Naive thymus-derived CD4-positive, alpha-beta T cell (primary cell): ENCODE measurements around the gene NCAPH2. TPM values are rescaled to one million over a fixed set of nuclear protein-coding genes. Genes with fewer than 3 reads are reported as not detected.

Experiments used
- ATAC-seq: fragments of 150-1000 bp; cut with Tn5 transposase; 2 replicates; pipeline ENCODE4 v1.10.0; 2021; ENCODE audit warnings: mild to moderate bottlenecking, moderate library complexity
- CTCF ChIA-PET: fragments of 350-600 bp; sonication (Branson Sonifier 250); formaldehyde crosslinking; loops from one replicate; lab custom pipeline; 2021; ENCODE audit warnings: antibody characterized with exemption; lab: Charles Lee
- POLR2A ChIA-PET: fragments of 350-600 bp; sonication (Branson Sonifier 250); formaldehyde crosslinking; loops from one replicate; lab custom pipeline; 2021; ENCODE audit warnings: antibody characterized with exemption, inconsistent platforms; lab: Charles Lee
- DNase-seq, 9 donors: peaks; one replicate each; pipeline versions ENCODE4 v3.0.0 to v3.0.0-alpha.2; 2020 to 2022; ENCODE audit warnings: mixed read lengths in 1 of 9
- H3K27ac ChIP-seq: one replicate; pipeline ENCODE4 v1.7.0; 2013; ENCODE audit warnings: mild to moderate bottlenecking, low read depth, low read length, moderate library complexity
- H3K27me3 ChIP-seq, 2 donors: one replicate each; pipeline ENCODE4 v1.7.0; 2013; ENCODE audit warnings: low read length in 2 of 2, mild to moderate bottlenecking in 2 of 2, moderate library complexity in 2 of 2; ENCODE audit not compliant: control insufficient read depth in 2 of 2, insufficient read depth in 2 of 2
- H3K36me3 ChIP-seq, 3 experiments: 1 replicate in 2 of 3; 2 replicates in 1 of 3; pipeline ENCODE4 v1.7.0; 2013; ENCODE audit warnings: low read length in 3 of 3, mild to moderate bottlenecking in 3 of 3, moderate library complexity in 1 of 3; ENCODE audit not compliant: insufficient read depth in 3 of 3, control insufficient read depth in 2 of 3
- H3K4me1 ChIP-seq, 2 donors: one replicate each; pipeline ENCODE4 v1.7.0; 2013; ENCODE audit warnings: low read length in 2 of 2, mild to moderate bottlenecking in 2 of 2, moderate library complexity in 1 of 2; ENCODE audit not compliant: control insufficient read depth in 2 of 2, insufficient read depth in 2 of 2
- H3K4me3 ChIP-seq: 2 replicates; pipeline ENCODE4 v1.7.0; 2013; ENCODE audit warnings: mild to moderate bottlenecking, low read length
- H3K9me3 ChIP-seq, 3 experiments: 1 replicate in 2 of 3; 2 replicates in 1 of 3; pipeline ENCODE4 v1.7.0; 2013; ENCODE audit warnings: low read length in 3 of 3; ENCODE audit not compliant: control insufficient read depth in 2 of 3
- H3K27ac Mint-ChIP-seq, 9 donors: one replicate each; pipeline ENCODE4 v1.8.0; 2020 to 2022; ENCODE audit warnings: mixed read lengths in 9 of 9, mild to moderate bottlenecking in 8 of 9, moderate library complexity in 5 of 9, inconsistent platforms in 2 of 9
- H3K27me3 Mint-ChIP-seq, 5 donors: one replicate each; pipeline ENCODE4 v1.8.0; 2021 to 2022; ENCODE audit warnings: mixed read lengths in 5 of 5, mild to moderate bottlenecking in 1 of 5
- H3K36me3 Mint-ChIP-seq, 5 donors: one replicate each; pipeline ENCODE4 v1.8.0; 2020 to 2022; ENCODE audit warnings: mixed read lengths in 5 of 5, mild to moderate bottlenecking in 3 of 5, inconsistent platforms in 1 of 5
- H3K4me1 Mint-ChIP-seq, 7 donors: one replicate each; pipeline ENCODE4 v1.8.0; 2020 to 2022; ENCODE audit warnings: mixed read lengths in 7 of 7, mild to moderate bottlenecking in 3 of 7, inconsistent platforms in 1 of 7
- H3K4me3 Mint-ChIP-seq, 10 donors: one replicate each; pipeline ENCODE4 v1.8.0; 2020 to 2022; ENCODE audit warnings: mild to moderate bottlenecking in 10 of 10, mixed read lengths in 10 of 10, moderate library complexity in 6 of 10, inconsistent platforms in 2 of 10
- H3K9me3 Mint-ChIP-seq, 11 donors: one replicate each; pipeline ENCODE4 v1.8.0; 2020 to 2022; ENCODE audit warnings: mixed read lengths in 11 of 11, mild to moderate bottlenecking in 4 of 11, inconsistent platforms in 1 of 11, moderate library complexity in 1 of 11
- intact Hi-C, 2 donors: fragments of 100-400 bp; cut with micrococcal nuclease; formaldehyde crosslinking; loops; one replicate each; pipeline ENCODE4 v1.15.1; 2023
- polyA plus RNA-seq, 2 donors: library from polyadenylated mRNA; unstranded; fragments of 300-500 nt; fragmentation: Illumina TruSeq; gene quantifications; one replicate each; pipeline ENCODE4 v1.2.3, GENCODE V29; 2021
- total RNA-seq, 6 experiments: library from RNA in 5 of 6; stranded (reverse) in 5 of 6; gene quantifications; 1 replicate in 5 of 6; 2 replicates in 1 of 6; pipeline ENCODE4 v1.2.3 and lab custom pipeline; 2021 to 2026

NCAPH2 gene
- total and polyA plus RNA-seq, 7 experiments from 2014 or later, result 37.8 to 135 (median 78.8) TPM

GRCh38 chr22:50572965-50573364, 64.9 kb downstream of the NCAPH2 start:
- Histone ChIP-seq H3K36me3 (peaks cover 0 to 53% (median 2%) of the 10 kb centered on the region in 3 experiments), H3K4me1 (no peaks in the 10 kb centered on the region), H3K9me3 (no peaks in the 10 kb centered on the region), H3K27ac (no peak overlapping the region), H3K4me3 (no peak overlapping the region), H3K27me3 (no peaks in the 10 kb centered on the region)
- intact Hi-C loops, result no loop called here
- CTCF ChIA-PET, result no interaction called here
- peaks cover 4 to 11% (median 5%) of the 10 kb centered on the region in 7 donors for H3K4me1 Mint-ChIP-seq
- H3K27me3 Mint-ChIP-seq, result no peaks in the 10 kb centered on the region
- POLR2A ChIA-PET, result interaction anchor here (1.1 to 2.0 kb wide), 4 partner anchors 9 to 48 kb away, joined by 4 to 7 read pairs (median 4); partner anchors contain the start of gene SCO2
- no peak for DNase-seq
- no peak overlapping the region for H3K4me3 Mint-ChIP-seq
- no peaks in the 10 kb centered on the region for H3K9me3 Mint-ChIP-seq
- H3K27ac Mint-ChIP-seq, result no peak overlapping the region
- H3K36me3 Mint-ChIP-seq, result peaks cover 0 to 21% (median 7%) of the 10 kb centered on the region in 5 donors
- no peak for ATAC-seq

GRCh38 chr22:50573491-50574382, 65.7 kb downstream of the NCAPH2 start:
- Mint-ChIP-seq H3K4me1 (peaks cover 4 to 11% (median 5%) of the 10 kb centered on the region in 7 donors), H3K27me3 (no peaks in the 10 kb centered on the region), H3K9me3 (no peaks in the 10 kb centered on the region), H3K36me3 (peaks cover 0 to 21% (median 7%) of the 10 kb centered on the region in 5 donors), H3K4me3 (no peak overlapping the region), H3K27ac (no peak overlapping the region)
- ChIA-PET POLR2A (interaction anchor here (0.5 to 2.2 kb wide), 4 partner anchors 8 to 612 kb away, joined by 4 to 10 read pairs (median 6); partner anchors contain the start of gene SCO2), CTCF (no interaction called here)
- no peak overlapping the region for H3K27ac ChIP-seq
- ATAC-seq, result no peak
- no peaks in the 10 kb centered on the region for H3K4me1 ChIP-seq
- intact Hi-C loops, result no loop called here
- H3K27me3 ChIP-seq, result no peaks in the 10 kb centered on the region
- no peaks in the 10 kb centered on the region for H3K9me3 ChIP-seq
- peaks cover 0 to 51% (median 2%) of the 10 kb centered on the region in 3 experiments for H3K36me3 ChIP-seq
- H3K4me3 ChIP-seq, result no peak overlapping the region
- DNase-seq, result no peak

GRCh38 chr22:50574383-50574755, 66.3 kb downstream of the NCAPH2 start:
- Histone ChIP-seq H3K4me3 (no peak overlapping the region), H3K4me1 (no peaks in the 10 kb centered on the region), H3K27ac (no peak overlapping the region), H3K9me3 (no peaks in the 10 kb centered on the region), H3K36me3 (peaks cover 0 to 51% (median 2%) of the 10 kb centered on the region in 3 experiments), H3K27me3 (no peaks in the 10 kb centered on the region)
- POLR2A ChIA-PET, result interaction anchor here (2.2 kb wide), 1 partner anchor 9 kb away, joined by 10 read pairs; no protein-coding TSS in a partner anchor
- H3K4me1 Mint-ChIP-seq, result peaks cover 4 to 11% (median 5%) of the 10 kb centered on the region in 7 donors
- H3K36me3 Mint-ChIP-seq, result peaks cover 0 to 16% (median 7%) of the 10 kb centered on the region in 5 donors
- intact Hi-C loops, result no loop called here
- H3K4me3 Mint-ChIP-seq, result no peak overlapping the region
- ATAC-seq (no peak), DNase-seq (no peak)
- no peaks in the 10 kb centered on the region for H3K9me3 Mint-ChIP-seq
- CTCF ChIA-PET, result no interaction called here
- H3K27ac Mint-ChIP-seq, result no peak overlapping the region
- H3K27me3 Mint-ChIP-seq, result no peaks in the 10 kb centered on the region

Other genes starting within 250 kb of the NCAPH2 start
- gene MAPK12, start 246.5 kb upstream of the NCAPH2 start, total RNA-seq, result 1 to 10 TPM; 1.7 to 6.2 (median 2.3) TPM
- under 1 TPM in 1 of 2 donors, not detected in 1; 0.07 TPM for gene MAPK12, start 246.5 kb upstream of the NCAPH2 start, polyA plus RNA-seq
- gene MAPK11, start 237.8 kb upstream of the NCAPH2 start, total RNA-seq, result 10 to 100 TPM in 1 of 5 experiments, 1 to 10 TPM in 4; 1.3 to 22.9 (median 4.5) TPM
- gene MAPK11, start 237.8 kb upstream of the NCAPH2 start, polyA plus RNA-seq, result under 1 TPM; 0.13 to 0.19 TPM
- 100 to 1,000 TPM in 1 of 5 experiments, 10 to 100 TPM in 2, 1 to 10 TPM in 2; 2.9 to 138 (median 12.6) TPM for gene PLXNB2, start 200.6 kb upstream of the NCAPH2 start, total RNA-seq
- under 1 TPM; 0.05 to 0.32 TPM for gene PLXNB2, start 200.6 kb upstream of the NCAPH2 start, polyA plus RNA-seq
- 1 to 10 TPM; 2.1 to 4.0 (median 2.8) TPM for gene DENND6B, start 181.2 kb upstream of the NCAPH2 start, total RNA-seq
- under 1 TPM; 0.19 to 0.61 TPM for gene DENND6B, start 181.2 kb upstream of the NCAPH2 start, polyA plus RNA-seq
- gene PPP6R2, start 164.9 kb upstream of the NCAPH2 start, total RNA-seq, result 10 to 100 TPM; 57.8 to 88.1 (median 78.1) TPM
- 10 to 100 TPM; 17.0 to 38.8 TPM for gene PPP6R2, start 164.9 kb upstream of the NCAPH2 start, polyA plus RNA-seq
- 100 to 1,000 TPM; 161 to 209 (median 181) TPM for gene SBF1, start 33.2 kb upstream of the NCAPH2 start, total RNA-seq
- gene SBF1, start 33.2 kb upstream of the NCAPH2 start, polyA plus RNA-seq, result 10 to 100 TPM; 15.2 to 40.2 TPM
- gene ADM2, start 26.7 kb upstream of the NCAPH2 start, total RNA-seq, result 1 to 10 TPM; 1.3 to 4.5 (median 4.0) TPM
- under 1 TPM; 0.24 to 0.44 TPM for gene ADM2, start 26.7 kb upstream of the NCAPH2 start, polyA plus RNA-seq
- gene MIOX, start 21.4 kb upstream of the NCAPH2 start, total RNA-seq, result under 1 TPM in 1 of 5 experiments, not detected in 4; 0.22 TPM
- gene MIOX, start 21.4 kb upstream of the NCAPH2 start, polyA plus RNA-seq, result not detected
- gene LMF2, start 522 bp upstream of the NCAPH2 start, total RNA-seq, result 100 to 1,000 TPM; 101 to 133 (median 118) TPM
- gene LMF2, start 522 bp upstream of the NCAPH2 start, polyA plus RNA-seq, result 10 to 100 TPM; 15.0 to 25.5 TPM
- 10 to 100 TPM in 1 of 5 experiments, 1 to 10 TPM in 4; 2.2 to 12.0 (median 5.5) TPM for gene SCO2, start 17.4 kb downstream of the NCAPH2 start, total RNA-seq
- 1 to 10 TPM; 4.9 to 9.4 TPM for gene SCO2, start 17.4 kb downstream of the NCAPH2 start, polyA plus RNA-seq
- gene TYMP, start 21.8 kb downstream of the NCAPH2 start, total RNA-seq, result 100 to 1,000 TPM in 2 of 5 experiments, 10 to 100 TPM in 1, 1 to 10 TPM in 2; 5.4 to 161 (median 20.4) TPM
- gene TYMP, start 21.8 kb downstream of the NCAPH2 start, polyA plus RNA-seq, result 1 to 10 TPM; 2.7 to 2.8 TPM
- gene KLHDC7B, start 37.7 kb downstream of the NCAPH2 start, total RNA-seq, result 10 to 100 TPM in 1 of 5 experiments, 1 to 10 TPM in 4; 4.4 to 17.2 (median 6.8) TPM
- 10 to 100 TPM in 1 of 2 donors, 1 to 10 TPM in 1; 7.8 to 10.0 TPM for gene KLHDC7B, start 37.7 kb downstream of the NCAPH2 start, polyA plus RNA-seq
- not detected for gene SYCE3, start 54.7 kb downstream of the NCAPH2 start, total RNA-seq
- gene SYCE3, start 54.7 kb downstream of the NCAPH2 start, polyA plus RNA-seq, result not detected
- gene CPT1B, start 70.2 kb downstream of the NCAPH2 start, total RNA-seq, result 100 to 1,000 TPM in 1 of 5 experiments, 10 to 100 TPM in 4; 43.9 to 108 (median 66.7) TPM
- 1 to 10 TPM in 1 of 2 donors, under 1 TPM in 1; 0.32 to 2.8 TPM for gene CPT1B, start 70.2 kb downstream of the NCAPH2 start, polyA plus RNA-seq
- gene CHKB, start 74.6 kb downstream of the NCAPH2 start, total RNA-seq, result 100 to 1,000 TPM; 121 to 214 (median 191) TPM
- 10 to 100 TPM; 24.2 to 29.4 TPM for gene CHKB, start 74.6 kb downstream of the NCAPH2 start, polyA plus RNA-seq
- gene MAPK8IP2, start 92.6 kb downstream of the NCAPH2 start, total RNA-seq, result under 1 TPM; 0.24 to 0.64 (median 0.38) TPM
- gene MAPK8IP2, start 92.6 kb downstream of the NCAPH2 start, polyA plus RNA-seq, result not detected
- 10 to 100 TPM; 64.3 to 96.3 (median 68.7) TPM for gene ARSA, start 119.9 kb downstream of the NCAPH2 start, total RNA-seq
- gene ARSA, start 119.9 kb downstream of the NCAPH2 start, polyA plus RNA-seq, result 10 to 100 TPM in 1 of 2 donors, 1 to 10 TPM in 1; 7.1 to 12.3 TPM
- gene SHANK3, start 164.6 kb downstream of the NCAPH2 start, total RNA-seq, result under 1 TPM in 3 of 5 experiments, not detected in 2; 0.07 to 0.73 (median 0.16) TPM
- not detected for gene SHANK3, start 164.6 kb downstream of the NCAPH2 start, polyA plus RNA-seq
- gene ACR, start 230.0 kb downstream of the NCAPH2 start, total RNA-seq, result not detected
- gene ACR, start 230.0 kb downstream of the NCAPH2 start, polyA plus RNA-seq, result not detected